Progenitor cell of endocrine pancreas (in vitro differentiated cells): Measurements from ENCODE around the gene ZNF821. TPM values are rescaled to one million over a fixed set of nuclear protein-coding genes. Genes with fewer than 3 reads are reported as not detected.
"Not testable (repeated sequence)": the region's sequence is repeated elsewhere in the genome, so short reads cannot be mapped to it uniquely, and the experiment has no call there.

Source experiments
- DNase-seq: peaks from one replicate; pipeline ENCODE4 v3.0.0; 2021; ENCODE audit warnings: low spot score; ENCODE audit not compliant: unreplicated experiment
- H3K27ac Mint-ChIP-seq: 2 replicates; pipeline ENCODE4 v1.8.0; 2021; ENCODE audit warnings: mild to moderate bottlenecking, moderate library complexity, mixed read lengths
- H3K27me3 Mint-ChIP-seq: 2 replicates; pipeline ENCODE4 v1.8.0; 2021; ENCODE audit warnings: mixed read lengths
- H3K36me3 Mint-ChIP-seq: 2 replicates; pipeline ENCODE4 v1.8.0; 2022; ENCODE audit warnings: mixed read lengths; ENCODE audit not compliant: insufficient read depth
- H3K4me1 Mint-ChIP-seq: 2 replicates; pipeline ENCODE4 v1.8.0; 2021; ENCODE audit warnings: low read depth, mixed read lengths
- H3K4me3 Mint-ChIP-seq: 2 replicates; pipeline ENCODE4 v1.8.0; 2021; ENCODE audit warnings: low read depth, mild to moderate bottlenecking, moderate library complexity, mixed read lengths
- H3K9me3 Mint-ChIP-seq: 2 replicates; pipeline ENCODE4 v1.8.0; 2021; ENCODE audit warnings: low read depth, mixed read lengths
- total RNA-seq: library from RNA; stranded (reverse); gene quantifications from 2 replicates; pipeline ENCODE4 v1.2.1, GENCODE V29; 2021
- TF ChIP-seq, protein P1 (sequence below): fragments of 200-600 bp; sonication (generic); IDR thresholded peaks from one replicate; pipeline ENCODE4 v1.5.0; 2021; ENCODE audit warnings: antibody characterized with exemption, mild to moderate bottlenecking; ENCODE audit not compliant: unreplicated experiment

Gene ZNF821
- total RNA-seq, 1 donor from 2014 or later, result 32.3 TPM

GRCh38 chr16:71826533-71827017 is 57.4 kb downstream of the ZNF821 start:
- Mint-ChIP-seq H3K9me3 (no peaks in the 10 kb centered on the region), H3K27ac (no peak overlapping the region), H3K4me3 (no peak overlapping the region), H3K4me1 (no peaks in the 10 kb centered on the region), H3K36me3 (no peaks in the 10 kb centered on the region), H3K27me3 (no peaks in the 10 kb centered on the region)
- no peak for DNase-seq
- TF ChIP-seq, protein P1, sequence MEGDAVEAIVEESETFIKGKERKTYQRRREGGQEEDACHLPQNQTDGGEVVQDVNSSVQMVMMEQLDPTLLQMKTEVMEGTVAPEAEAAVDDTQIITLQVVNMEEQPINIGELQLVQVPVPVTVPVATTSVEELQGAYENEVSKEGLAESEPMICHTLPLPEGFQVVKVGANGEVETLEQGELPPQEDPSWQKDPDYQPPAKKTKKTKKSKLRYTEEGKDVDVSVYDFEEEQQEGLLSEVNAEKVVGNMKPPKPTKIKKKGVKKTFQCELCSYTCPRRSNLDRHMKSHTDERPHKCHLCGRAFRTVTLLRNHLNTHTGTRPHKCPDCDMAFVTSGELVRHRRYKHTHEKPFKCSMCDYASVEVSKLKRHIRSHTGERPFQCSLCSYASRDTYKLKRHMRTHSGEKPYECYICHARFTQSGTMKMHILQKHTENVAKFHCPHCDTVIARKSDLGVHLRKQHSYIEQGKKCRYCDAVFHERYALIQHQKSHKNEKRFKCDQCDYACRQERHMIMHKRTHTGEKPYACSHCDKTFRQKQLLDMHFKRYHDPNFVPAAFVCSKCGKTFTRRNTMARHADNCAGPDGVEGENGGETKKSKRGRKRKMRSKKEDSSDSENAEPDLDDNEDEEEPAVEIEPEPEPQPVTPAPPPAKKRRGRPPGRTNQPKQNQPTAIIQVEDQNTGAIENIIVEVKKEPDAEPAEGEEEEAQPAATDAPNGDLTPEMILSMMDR, result no peak

- H3K4me1 Mint-ChIP-seq, H3K27ac Mint-ChIP-seq, H3K36me3 Mint-ChIP-seq, H3K4me3 Mint-ChIP-seq, DNase-seq, H3K9me3 Mint-ChIP-seq, H3K27me3 Mint-ChIP-seq: not testable (repeated sequence)
Observed at GRCh38 chr16:71817155-71817500, 66.9 kb downstream of the ZNF821 start.

- Mint-ChIP-seq H3K9me3 (no peaks in the 10 kb centered on the region), H3K27ac (no peak overlapping the region), H3K27me3 (no peaks in the 10 kb centered on the region), H3K36me3 (no peaks in the 10 kb centered on the region), H3K4me1 (peaks cover 8% of the 10 kb centered on the region), H3K4me3 (no peak overlapping the region)
- TF ChIP-seq, protein P1, result no peak
- DNase-seq, result no peak
Observed at GRCh38 chr16:71811261-71811803, 72.7 kb downstream of the ZNF821 start.

DNA sequence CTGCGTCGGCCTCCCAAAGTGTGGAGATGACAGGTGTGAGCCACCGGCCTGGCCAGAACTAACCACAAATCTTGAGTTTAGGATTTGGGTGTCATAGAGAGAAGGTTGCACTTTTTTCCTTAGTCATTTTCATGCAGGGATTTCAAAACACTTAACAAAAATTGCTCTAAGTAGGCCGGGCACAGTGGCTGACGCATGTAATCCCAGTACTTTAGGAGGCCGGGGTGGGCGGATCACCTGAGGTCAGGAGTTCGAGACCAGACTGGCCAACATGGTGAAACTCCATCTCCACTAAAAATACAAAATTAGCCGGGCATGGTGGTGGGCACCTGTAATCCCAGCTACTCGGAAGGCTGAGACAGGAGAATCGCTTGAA is 73.8 kb downstream of the ZNF821 start:
- DNase-seq, H3K9me3 Mint-ChIP-seq, H3K36me3 Mint-ChIP-seq, H3K27me3 Mint-ChIP-seq: not testable (repeated sequence)
- Mint-ChIP-seq H3K4me1 (peaks cover 10% of the 10 kb centered on the region), H3K27ac (peak overlapping the region; percentile 100), H3K4me3 (peak overlapping the region; percentile 91)

Other genes with a start within 250 kb of the ZNF821 start
- 11.9 and 12.7 TPM in 2 replicates for gene PHLPP2, start 159.5 kb downstream of the ZNF821 start, total RNA-seq
- 101 and 109 TPM in 2 replicates for gene AP1G1, start 75.3 kb downstream of the ZNF821 start, total RNA-seq
- 28.5 and 28.6 TPM in 2 replicates for gene ATXN1L, start 38.2 kb downstream of the ZNF821 start, total RNA-seq
- 280 and 304 TPM in 2 replicates for gene IST1, start 11.3 kb upstream of the ZNF821 start, total RNA-seq
- 0.19 and 0.27 TPM in 2 replicates for gene PKD1L3, start 116.2 kb upstream of the ZNF821 start, total RNA-seq
- 13.4 and 13.7 TPM in 2 replicates for gene DHODH, start 124.6 kb upstream of the ZNF821 start, total RNA-seq
- not detected in 2 replicates for gene HP, start 170.3 kb upstream of the ZNF821 start, total RNA-seq
- 0.46 TPM in 1 of 2 replicates, not detected in the other for gene HPR, start 179.0 kb upstream of the ZNF821 start, total RNA-seq
- 15.6 and 16.6 TPM in 2 replicates for gene TXNL4B, start 209.4 kb upstream of the ZNF821 start, total RNA-seq
- gene DHX38, start 209.7 kb upstream of the ZNF821 start, total RNA-seq, result 79.6 and 81.7 TPM in 2 replicates